OCI-LY1 (cell line): Measurements from ENCODE around the gene SLC47A1.

Source experiments
- EZH2 ChIP-seq: fragments of 200-600 bp; sonication (generic), shearing (Covaris generic); IDR thresholded peaks from 2 replicates; pipeline ENCODE4 v1.8.0; 2017; ENCODE audit warnings: borderline replicate concordance, mixed run types, mild to moderate bottlenecking, antibody characterized with exemption, low read length, moderate library complexity, mixed read lengths
- TF ChIP-seq, protein P1 (sequence below): fragments of 200-600 bp; sonication (generic), shearing (Covaris generic); IDR thresholded peaks from 2 replicates; pipeline ENCODE4 v1.5.1; 2017; ENCODE audit warnings: mild to moderate bottlenecking, antibody characterized with exemption, low read length, moderate library complexity, mixed read lengths

DNA sequence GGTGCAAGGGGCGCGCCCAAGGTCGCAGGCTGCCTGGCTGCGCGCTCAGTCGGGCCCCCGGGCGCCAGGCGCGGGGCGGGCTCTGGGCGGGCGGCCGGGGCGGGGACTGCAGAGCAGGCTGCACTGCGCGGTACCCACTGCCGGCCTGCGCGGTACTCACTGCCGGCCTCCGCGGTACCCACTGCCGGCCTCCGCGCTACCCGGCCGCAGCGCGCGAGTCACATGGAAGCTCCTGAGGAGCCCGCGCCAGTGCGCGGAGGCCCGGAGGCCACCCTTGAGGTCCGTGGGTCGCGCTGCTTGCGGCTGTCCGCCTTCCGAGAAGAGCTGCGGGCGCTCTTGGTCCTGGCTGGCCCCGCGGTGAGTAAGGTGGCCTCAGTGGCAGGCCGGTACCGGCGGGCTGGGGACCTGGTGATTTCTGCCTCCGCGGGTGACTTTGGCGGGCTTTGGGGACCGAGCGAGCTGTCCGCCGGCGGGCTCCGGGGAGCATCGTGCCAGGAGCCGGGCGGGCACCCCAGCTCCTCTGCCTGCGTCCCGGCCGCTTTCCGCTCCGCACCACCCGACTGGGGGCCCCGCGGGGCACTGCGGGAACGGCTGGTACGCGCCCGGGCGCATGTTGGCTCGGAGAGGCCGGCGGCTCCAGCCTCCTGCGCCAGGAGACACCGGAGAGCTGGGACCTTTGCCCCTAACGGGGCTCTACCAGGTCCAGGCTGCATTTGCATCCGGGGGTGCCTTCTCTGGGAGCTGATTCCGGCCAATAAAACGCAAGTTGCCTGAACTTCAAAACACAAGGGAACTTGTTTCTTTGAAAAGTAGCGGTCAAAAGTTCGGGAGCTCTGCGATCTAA, at the start of gene SLC47A1:
- TF ChIP-seq, protein P1, sequence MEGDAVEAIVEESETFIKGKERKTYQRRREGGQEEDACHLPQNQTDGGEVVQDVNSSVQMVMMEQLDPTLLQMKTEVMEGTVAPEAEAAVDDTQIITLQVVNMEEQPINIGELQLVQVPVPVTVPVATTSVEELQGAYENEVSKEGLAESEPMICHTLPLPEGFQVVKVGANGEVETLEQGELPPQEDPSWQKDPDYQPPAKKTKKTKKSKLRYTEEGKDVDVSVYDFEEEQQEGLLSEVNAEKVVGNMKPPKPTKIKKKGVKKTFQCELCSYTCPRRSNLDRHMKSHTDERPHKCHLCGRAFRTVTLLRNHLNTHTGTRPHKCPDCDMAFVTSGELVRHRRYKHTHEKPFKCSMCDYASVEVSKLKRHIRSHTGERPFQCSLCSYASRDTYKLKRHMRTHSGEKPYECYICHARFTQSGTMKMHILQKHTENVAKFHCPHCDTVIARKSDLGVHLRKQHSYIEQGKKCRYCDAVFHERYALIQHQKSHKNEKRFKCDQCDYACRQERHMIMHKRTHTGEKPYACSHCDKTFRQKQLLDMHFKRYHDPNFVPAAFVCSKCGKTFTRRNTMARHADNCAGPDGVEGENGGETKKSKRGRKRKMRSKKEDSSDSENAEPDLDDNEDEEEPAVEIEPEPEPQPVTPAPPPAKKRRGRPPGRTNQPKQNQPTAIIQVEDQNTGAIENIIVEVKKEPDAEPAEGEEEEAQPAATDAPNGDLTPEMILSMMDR = no peak
- TF ChIP-seq EZH2 = no peak
